MG63 (cell line): ENCODE results near the gene METTL15. TPM values are rescaled to one million over a fixed set of nuclear protein-coding genes. Genes with fewer than 3 reads are reported as not detected.
"Not testable (repeated sequence)": the region's sequence is repeated elsewhere in the genome, so short reads cannot be mapped to it uniquely, and the experiment has no call there.

Source experiments
- DNase-seq: peaks from one replicate; pipeline ENCODE4 v3.0.0-alpha.2; 2020
- H3K27me3 ChIP-seq: fragments of 250-450 bp; sonication (Bioruptor Pico); 2 replicates; pipeline ENCODE4 v1.5.1; 2020; ENCODE audit warnings: mild to moderate bottlenecking, moderate library complexity
- H3K36me3 ChIP-seq: fragments of 250-450 bp; sonication (Bioruptor Pico); 2 replicates; pipeline ENCODE4 v1.5.1; 2020; ENCODE audit warnings: mild to moderate bottlenecking, moderate library complexity
- H3K4me3 ChIP-seq: fragments of 250-450 bp; sonication (Bioruptor Pico); 2 replicates; pipeline ENCODE4 v1.5.1; 2020; ENCODE audit warnings: mild to moderate bottlenecking, moderate library complexity
- H3K9me3 ChIP-seq: fragments of 250-450 bp; sonication (Bioruptor Pico); 2 replicates; pipeline ENCODE4 v1.5.1; 2020; ENCODE audit warnings: mild to moderate bottlenecking, moderate library complexity
- total RNA-seq: library from RNA; depleted of rRNA; stranded (reverse); fragments of >200 nt; shearing (Covaris generic); gene quantifications from 2 replicates; pipeline ENCODE4 v1.2.3, GENCODE V29; 2014; ENCODE audit warnings: low replicate concordance

Gene METTL15
- total RNA-seq, 1 experiment from 2014 or later = 20.6 TPM

GRCh38 chr11:28105869-28106268 is 2.3 kb upstream of the METTL15 start:
- no peak for DNase-seq
- Histone ChIP-seq H3K36me3 (peaks cover 10% of the 10 kb centered on the region; the same call in 1 of the 2 replicates), H3K27me3 (no peaks in the 10 kb centered on the region), H3K4me3 (peak overlapping the region; percentile 85), H3K9me3 (no peaks in the 10 kb centered on the region)

- DNase-seq = no peak
- Histone ChIP-seq H3K36me3 (peaks cover 10% of the 10 kb centered on the region; the same call in 1 of the 2 replicates), H3K9me3 (no peaks in the 10 kb centered on the region), H3K4me3 (peak overlapping the region; percentile 85), H3K27me3 (no peaks in the 10 kb centered on the region)
These were observed 1.7 kb upstream of the METTL15 start for GRCh38 chr11:28106353-28107043.

- Histone ChIP-seq H3K4me3 (peak overlapping the region; percentile 85), H3K27me3 (no peaks in the 10 kb centered on the region), H3K9me3 (no peaks in the 10 kb centered on the region), H3K36me3 (peaks cover 5% of the 10 kb centered on the region; the same call in 1 of the 2 replicates)
- peak; percentile 13 for DNase-seq
These were observed 918 bp upstream of the METTL15 start for GRCh38 chr11:28107191-28107749.

GRCh38 chr11:28108958-28109357 is 770 bp downstream of the METTL15 start:
- Histone ChIP-seq H3K36me3 (peaks cover 9% of the 10 kb centered on the region), H3K9me3 (no peaks in the 10 kb centered on the region), H3K27me3 (no peaks in the 10 kb centered on the region), H3K4me3 (peak overlapping the region; percentile 85)
- DNase-seq = no peak

GRCh38 chr11:28110108-28110820 is 2.1 kb downstream of the METTL15 start:
- Histone ChIP-seq H3K27me3 (no peaks in the 10 kb centered on the region), H3K4me3 (peak overlapping the region; percentile 76), H3K36me3 (peaks cover 19% of the 10 kb centered on the region), H3K9me3 (no peaks in the 10 kb centered on the region)
- peak; percentile 79 for DNase-seq

- Histone ChIP-seq H3K9me3 (no peaks in the 10 kb centered on the region), H3K4me3 (peak overlapping the region; percentile 76), H3K36me3 (peaks cover 24% of the 10 kb centered on the region), H3K27me3 (no peaks in the 10 kb centered on the region)
- DNase-seq = no peak
These were observed 2.6 kb downstream of the METTL15 start for GRCh38 chr11:28110821-28111200.

GRCh38 chr11:28114116-28114515 is 5.9 kb downstream of the METTL15 start:
- Histone ChIP-seq H3K4me3 (no peak overlapping the region), H3K36me3 (peaks cover 26% of the 10 kb centered on the region), H3K9me3 (no peaks in the 10 kb centered on the region), H3K27me3 (no peaks in the 10 kb centered on the region)
- no peak for DNase-seq

GRCh38 chr11:28114731-28115130 is 6.5 kb downstream of the METTL15 start:
- Histone ChIP-seq H3K9me3 (no peaks in the 10 kb centered on the region), H3K4me3 (no peak overlapping the region), H3K27me3 (no peaks in the 10 kb centered on the region), H3K36me3 (peaks cover 26% of the 10 kb centered on the region)
- DNase-seq = no peak

GRCh38 chr11:28117712-28118111 is 9.5 kb downstream of the METTL15 start:
- Histone ChIP-seq H3K9me3 (no peaks in the 10 kb centered on the region), H3K27me3 (no peaks in the 10 kb centered on the region), H3K4me3 (no peak overlapping the region), H3K36me3 (peaks cover 26% of the 10 kb centered on the region)
- no peak for DNase-seq

GRCh38 chr11:28123151-28123581 is 15.0 kb downstream of the METTL15 start:
- no peak for DNase-seq
- Histone ChIP-seq H3K4me3 (no peak overlapping the region), H3K27me3 (no peaks in the 10 kb centered on the region), H3K9me3 (no peaks in the 10 kb centered on the region), H3K36me3 (peaks cover 18% of the 10 kb centered on the region)

- DNase-seq = no peak
- Histone ChIP-seq H3K9me3 (no peaks in the 10 kb centered on the region), H3K27me3 (no peaks in the 10 kb centered on the region), H3K36me3 (peaks cover 35% of the 10 kb centered on the region), H3K4me3 (no peak overlapping the region)
These were observed 24.4 kb downstream of the METTL15 start for GRCh38 chr11:28132548-28132947.

- H3K9me3 ChIP-seq = peaks cover 2% of the 10 kb centered on the region; the same call in 1 of the 2 replicates
- no peak overlapping the region for H3K4me3 ChIP-seq
- DNase-seq = no peak
- peaks cover 37% of the 10 kb centered on the region for H3K36me3 ChIP-seq
- H3K27me3 ChIP-seq = no peaks in the 10 kb centered on the region
These were observed 25.0 kb downstream of the METTL15 start for GRCh38 chr11:28133146-28133545.

GRCh38 chr11:28136157-28136556 is 28.0 kb downstream of the METTL15 start:
- DNase-seq, H3K4me3 ChIP-seq, H3K9me3 ChIP-seq, H3K27me3 ChIP-seq: not testable (repeated sequence)
- H3K36me3 ChIP-seq = peaks cover 46% of the 10 kb centered on the region

GRCh38 chr11:28137366-28137765 is 29.2 kb downstream of the METTL15 start:
- H3K36me3 ChIP-seq = peaks cover 46% of the 10 kb centered on the region
- no peaks in the 10 kb centered on the region for H3K27me3 ChIP-seq

GRCh38 chr11:28137832-28138231 is 29.6 kb downstream of the METTL15 start:
- H3K27me3 ChIP-seq = no peaks in the 10 kb centered on the region
- no peak for DNase-seq
- H3K4me3 ChIP-seq = no peak overlapping the region
- H3K9me3 ChIP-seq = peaks cover 4% of the 10 kb centered on the region; the same call in 1 of the 2 replicates
- H3K36me3 ChIP-seq = peaks cover 46% of the 10 kb centered on the region

More at GRCh38 chr11:28137366-28137765, 29.2 kb downstream of the METTL15 start:
- no peak for DNase-seq
- Histone ChIP-seq H3K9me3 (peaks cover 4% of the 10 kb centered on the region; the same call in 1 of the 2 replicates), H3K4me3 (no peak overlapping the region)

- DNase-seq = no peak
- H3K4me3 ChIP-seq = no peak overlapping the region
- peaks cover 4% of the 10 kb centered on the region; the same call in 1 of the 2 replicates for H3K9me3 ChIP-seq
- H3K27me3 ChIP-seq = no peaks in the 10 kb centered on the region
- peaks cover 38% of the 10 kb centered on the region for H3K36me3 ChIP-seq
These were observed 31.7 kb downstream of the METTL15 start for GRCh38 chr11:28139841-28140415.
